ENCODE data around the gene DGLUCY.
"Not testable (repeated sequence)": the region's sequence is repeated elsewhere in the genome, so short reads cannot be mapped to it uniquely, and the experiment has no call there.

DGLUCY gene

DNA sequence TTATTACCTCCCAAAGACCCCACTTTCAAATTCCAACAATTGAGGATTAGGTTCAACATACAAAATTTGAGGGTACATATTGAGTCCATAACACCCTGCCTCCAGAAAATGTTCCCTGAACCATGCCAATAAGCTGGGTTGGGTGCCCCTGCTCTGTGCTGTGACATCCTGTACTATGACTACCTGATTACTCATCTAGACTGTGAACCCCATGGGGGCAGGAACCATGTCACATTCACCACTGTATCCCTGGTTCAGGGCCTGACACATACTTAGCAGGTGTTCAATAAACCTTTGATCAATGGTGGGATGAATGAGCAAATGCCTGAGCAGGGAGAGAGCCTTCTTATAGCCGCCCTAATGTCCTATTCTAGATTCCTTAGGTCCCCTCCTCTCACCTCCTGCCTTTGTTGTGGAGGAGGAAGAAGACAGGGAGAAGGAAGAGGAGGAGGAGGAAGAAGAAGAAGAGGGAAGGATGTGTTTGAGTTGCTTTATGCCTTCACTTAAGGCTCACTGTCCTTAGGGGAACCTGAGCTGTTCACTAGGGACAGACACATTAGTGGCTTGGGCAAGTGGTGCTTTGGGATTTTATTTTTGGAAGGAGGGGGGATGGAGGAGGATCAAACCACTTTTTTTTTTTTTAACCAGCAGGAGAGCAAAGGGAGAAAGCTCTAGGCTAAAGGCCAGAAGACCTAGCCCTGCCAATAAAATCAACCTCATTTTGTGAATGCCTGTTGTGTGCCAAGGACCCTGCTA, 109.3 kb downstream of the DGLUCY start:
- Histone ChIP-seq H3K9ac (no peak overlapping the region), H3K27ac (no peak overlapping the region), H3K79me2 (ENCODE audit: insufficient read depth, low read depth) (no peaks in the 10 kb centered on the region), H2AFZ (ENCODE audit: low read depth) (no peak overlapping the region), H3K36me3 (ENCODE audit: insufficient read depth) (no peaks in the 10 kb centered on the region), H3K4me3 (IDR thresholded peaks at IDR 0.05; ENCODE audit: insufficient read depth, low read depth, low read length) (no peak overlapping the region), H3K4me1 (ENCODE audit: low read depth, poor library complexity, severe bottlenecking) (no peaks in the 10 kb centered on the region), H3K27me3 (ENCODE audit: insufficient read depth, low read depth) (no peaks in the 10 kb centered on the region), H3K4me2 (no peak overlapping the region), H4K20me1 (ENCODE audit: insufficient read depth) (no peaks in the 10 kb centered on the region)
- TF ChIP-seq, protein P1, sequence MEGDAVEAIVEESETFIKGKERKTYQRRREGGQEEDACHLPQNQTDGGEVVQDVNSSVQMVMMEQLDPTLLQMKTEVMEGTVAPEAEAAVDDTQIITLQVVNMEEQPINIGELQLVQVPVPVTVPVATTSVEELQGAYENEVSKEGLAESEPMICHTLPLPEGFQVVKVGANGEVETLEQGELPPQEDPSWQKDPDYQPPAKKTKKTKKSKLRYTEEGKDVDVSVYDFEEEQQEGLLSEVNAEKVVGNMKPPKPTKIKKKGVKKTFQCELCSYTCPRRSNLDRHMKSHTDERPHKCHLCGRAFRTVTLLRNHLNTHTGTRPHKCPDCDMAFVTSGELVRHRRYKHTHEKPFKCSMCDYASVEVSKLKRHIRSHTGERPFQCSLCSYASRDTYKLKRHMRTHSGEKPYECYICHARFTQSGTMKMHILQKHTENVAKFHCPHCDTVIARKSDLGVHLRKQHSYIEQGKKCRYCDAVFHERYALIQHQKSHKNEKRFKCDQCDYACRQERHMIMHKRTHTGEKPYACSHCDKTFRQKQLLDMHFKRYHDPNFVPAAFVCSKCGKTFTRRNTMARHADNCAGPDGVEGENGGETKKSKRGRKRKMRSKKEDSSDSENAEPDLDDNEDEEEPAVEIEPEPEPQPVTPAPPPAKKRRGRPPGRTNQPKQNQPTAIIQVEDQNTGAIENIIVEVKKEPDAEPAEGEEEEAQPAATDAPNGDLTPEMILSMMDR (conservative IDR thresholded peaks at IDR 0.05; ENCODE audit: low read depth, low read length) = no peak

DNA sequence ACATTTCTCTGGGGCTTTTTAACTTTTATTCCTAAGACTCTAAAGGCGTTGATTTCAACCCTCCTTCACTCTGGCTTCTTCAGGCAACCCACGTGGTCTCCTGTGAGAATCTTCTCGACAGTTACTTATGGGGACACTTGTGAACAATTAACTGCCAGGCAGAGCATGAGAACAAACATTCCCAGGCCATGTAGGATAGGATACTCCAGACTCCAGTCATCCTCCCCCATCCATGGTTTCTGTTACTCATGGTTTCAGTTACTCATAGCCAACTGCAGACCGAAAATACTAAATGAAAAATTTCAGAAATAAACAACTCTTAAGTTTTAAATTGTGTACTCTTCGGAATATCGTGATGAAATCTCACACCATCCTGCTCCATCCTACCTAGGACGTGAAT, 111.2 kb downstream of the DGLUCY start:
- TF ChIP-seq, protein P1 (conservative IDR thresholded peaks at IDR 0.05; ENCODE audit: low read depth, low read length) = no peak
- Histone ChIP-seq H2AFZ (ENCODE audit: low read depth) (no peak overlapping the region), H3K27me3 (ENCODE audit: insufficient read depth, low read depth) (no peaks in the 10 kb centered on the region), H3K79me2 (ENCODE audit: insufficient read depth, low read depth) (no peaks in the 10 kb centered on the region), H3K27ac (no peak overlapping the region), H4K20me1 (ENCODE audit: insufficient read depth) (no peaks in the 10 kb centered on the region), H3K9ac (no peak overlapping the region), H3K4me2 (no peak overlapping the region), H3K36me3 (ENCODE audit: insufficient read depth) (no peaks in the 10 kb centered on the region), H3K4me3 (IDR thresholded peaks at IDR 0.05; ENCODE audit: insufficient read depth, low read depth, low read length) (no peak overlapping the region), H3K4me1 (ENCODE audit: low read depth, poor library complexity, severe bottlenecking) (peaks cover 16% of the 10 kb centered on the region)

DNA sequence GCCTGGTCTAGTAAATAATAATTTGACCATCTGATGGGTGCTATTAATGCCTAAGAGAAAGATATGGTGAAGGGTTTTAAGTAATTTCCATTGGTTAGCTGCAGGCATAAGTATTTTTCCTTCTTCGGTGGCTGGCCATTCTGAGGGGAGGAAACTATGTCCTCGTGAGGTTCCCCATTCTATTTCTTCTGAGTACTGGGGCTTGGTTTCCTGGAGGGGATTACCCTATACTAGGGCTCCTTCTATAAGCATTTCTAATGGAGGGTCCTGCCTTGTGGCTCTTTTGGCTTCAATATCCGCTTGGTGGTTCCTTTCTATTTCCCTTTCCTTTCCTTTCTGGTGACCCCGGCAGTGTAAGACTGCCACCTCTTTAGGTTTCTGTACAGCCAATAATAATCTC, 112.5 kb downstream of the DGLUCY start:
- not testable (repeated sequence) for H3K27ac ChIP-seq; H3K27me3 ChIP-seq (ENCODE audit: insufficient read depth, low read depth); H3K9ac ChIP-seq; H3K36me3 ChIP-seq (ENCODE audit: insufficient read depth); H3K4me3 ChIP-seq (IDR thresholded peaks at IDR 0.05; ENCODE audit: insufficient read depth, low read depth, low read length); H3K79me2 ChIP-seq (ENCODE audit: insufficient read depth, low read depth); H3K4me2 ChIP-seq; H2AFZ ChIP-seq (ENCODE audit: low read depth); H4K20me1 ChIP-seq (ENCODE audit: insufficient read depth)
- peaks cover 29% of the 10 kb centered on the region for H3K4me1 ChIP-seq (ENCODE audit: low read depth, poor library complexity, severe bottlenecking)

DNA sequence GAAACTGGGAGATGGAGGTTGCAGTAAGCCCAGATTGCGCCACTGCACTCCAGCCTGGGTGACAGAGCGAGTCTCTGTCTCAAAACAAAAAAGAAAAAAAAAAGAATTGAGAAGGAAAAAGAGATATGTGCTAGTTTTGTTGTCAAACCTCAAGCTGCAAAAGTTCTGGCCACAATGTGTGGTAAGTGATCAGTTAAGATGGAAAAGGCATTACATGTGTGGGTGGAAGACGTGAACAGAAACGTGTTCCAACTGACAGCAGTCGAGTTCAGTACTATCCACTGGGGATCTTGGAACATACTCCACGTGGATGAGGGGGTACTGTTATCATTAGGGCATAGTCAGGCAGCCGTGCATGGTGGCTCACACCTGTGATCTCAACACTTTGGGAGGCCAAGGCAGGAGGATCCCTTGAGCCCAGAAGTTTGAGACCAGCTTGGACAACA, 113.3 kb downstream of the DGLUCY start:
- H4K20me1 ChIP-seq (ENCODE audit: insufficient read depth) = no peaks in the 10 kb centered on the region
- H3K36me3 ChIP-seq (ENCODE audit: insufficient read depth) = no peaks in the 10 kb centered on the region
- no peaks in the 10 kb centered on the region for H3K79me2 ChIP-seq (ENCODE audit: insufficient read depth, low read depth)
- peaks cover 29% of the 10 kb centered on the region for H3K4me1 ChIP-seq (ENCODE audit: low read depth, poor library complexity, severe bottlenecking)
- H3K4me2 ChIP-seq = no peak overlapping the region
- no peak overlapping the region for H3K27ac ChIP-seq
- TF ChIP-seq, protein P1 (conservative IDR thresholded peaks at IDR 0.05; ENCODE audit: low read depth, low read length) = no peak
- no peak overlapping the region for H3K9ac ChIP-seq
- no peak overlapping the region for H3K4me3 ChIP-seq (IDR thresholded peaks at IDR 0.05; ENCODE audit: insufficient read depth, low read depth, low read length)
- no peaks in the 10 kb centered on the region for H3K27me3 ChIP-seq (ENCODE audit: insufficient read depth, low read depth)
- H2AFZ ChIP-seq (ENCODE audit: low read depth) = no peak overlapping the region

Data from KMS-11 (cell line).